GM04504 (cell line): ENCODE measurements around the gene SLX4.

Experiments
- DNase-seq: peaks from one replicate; pipeline ENCODE4 v3.0.0-alpha.2; 2012; ENCODE audit warnings: low read depth

The SLX4 gene

DNA sequence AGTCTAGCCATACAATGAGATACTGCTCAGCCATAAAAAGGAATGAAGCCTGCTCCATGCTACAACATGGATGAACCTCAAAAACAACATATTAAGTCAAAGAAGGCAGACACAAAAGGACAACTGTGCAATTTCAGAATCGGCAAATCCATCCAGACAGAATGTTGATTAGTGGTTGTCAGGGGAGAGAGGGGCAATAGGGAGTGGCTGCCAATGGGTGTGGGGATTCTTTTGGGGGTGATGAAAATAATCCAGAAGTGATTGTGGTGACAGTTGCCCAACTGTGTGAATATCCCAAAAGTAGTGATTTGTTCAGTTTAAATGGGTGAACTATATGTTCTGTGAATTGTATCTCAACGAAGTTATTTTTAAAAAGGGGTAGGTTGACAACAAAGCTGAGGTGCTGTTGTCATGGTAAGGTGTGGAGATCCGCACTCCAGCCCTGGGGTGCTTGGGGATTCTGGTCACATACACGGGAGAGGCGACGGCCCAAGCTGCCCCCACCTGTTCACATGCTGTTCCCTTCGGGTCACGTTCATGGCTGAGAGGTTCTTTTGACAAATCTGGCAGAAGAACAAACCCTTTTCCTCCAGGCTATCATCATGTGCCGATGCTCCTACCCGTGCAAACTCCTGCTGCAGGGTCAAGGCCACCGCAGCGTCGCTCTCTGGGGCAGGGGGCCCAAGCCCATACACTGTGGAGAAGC lies 9.6 kb downstream of the SLX4 start:
- no peak for DNase-seq

DNA sequence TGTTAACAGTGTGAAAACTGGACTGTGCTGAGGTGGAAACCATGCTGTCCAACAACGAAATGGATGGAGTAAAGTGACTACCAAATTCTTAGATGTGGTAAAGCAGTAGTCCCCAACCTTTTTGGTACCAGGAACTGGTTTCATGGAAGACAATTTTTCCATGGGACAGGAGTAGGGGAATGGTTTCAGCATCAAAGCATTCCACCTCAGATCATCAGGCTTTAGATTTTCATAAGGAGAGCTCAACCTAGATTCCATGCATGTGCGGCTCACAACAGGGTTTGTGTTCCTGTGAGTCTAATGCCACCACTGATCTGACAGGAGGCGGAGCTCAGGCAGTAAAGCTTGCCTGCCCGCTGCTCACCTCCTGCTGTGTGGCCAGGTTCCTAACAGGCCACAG lies 11.5 kb downstream of the SLX4 start:
- DNase-seq = no peak

DNA sequence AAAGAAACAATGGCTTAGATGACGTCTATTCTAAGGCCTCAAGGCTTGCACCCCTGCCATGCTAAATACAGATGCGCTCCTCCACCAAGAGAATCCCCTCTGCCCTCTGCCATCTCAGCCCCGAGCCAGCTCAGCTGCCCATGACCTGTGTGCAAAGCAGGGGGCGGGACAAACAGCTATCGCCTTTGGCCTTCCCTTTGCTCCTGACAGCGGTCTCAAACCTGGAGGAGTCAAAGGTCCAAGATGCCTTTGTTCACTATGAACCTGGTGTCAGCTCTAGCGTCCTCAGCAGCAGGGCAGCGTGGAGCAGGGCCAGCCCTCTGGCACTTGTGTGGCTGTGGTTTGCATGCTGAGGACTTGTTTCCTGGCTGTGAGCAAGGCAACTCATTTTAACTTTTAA lies 12.3 kb downstream of the SLX4 start:
- no peak for DNase-seq

DNA sequence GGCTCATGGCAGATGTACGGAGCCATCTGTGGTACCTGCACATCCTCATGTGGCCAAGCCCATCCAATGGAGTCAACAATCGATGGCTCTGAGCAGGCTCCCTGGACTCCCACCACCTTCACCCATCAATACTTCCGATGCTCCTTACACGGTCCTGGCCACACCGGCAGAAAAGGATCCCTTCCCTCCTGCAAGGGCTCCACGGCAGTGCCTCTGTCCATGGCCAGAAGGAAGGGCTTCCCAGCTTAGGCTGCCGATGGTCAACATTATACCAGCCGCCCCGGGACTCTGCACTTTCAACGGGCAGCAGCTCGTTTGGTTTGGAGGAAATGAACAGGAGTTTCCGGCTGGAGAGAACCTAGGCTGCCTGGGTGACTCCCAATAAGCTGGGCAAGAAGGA lies 13.2 kb downstream of the SLX4 start:
- DNase-seq = no peak

DNA sequence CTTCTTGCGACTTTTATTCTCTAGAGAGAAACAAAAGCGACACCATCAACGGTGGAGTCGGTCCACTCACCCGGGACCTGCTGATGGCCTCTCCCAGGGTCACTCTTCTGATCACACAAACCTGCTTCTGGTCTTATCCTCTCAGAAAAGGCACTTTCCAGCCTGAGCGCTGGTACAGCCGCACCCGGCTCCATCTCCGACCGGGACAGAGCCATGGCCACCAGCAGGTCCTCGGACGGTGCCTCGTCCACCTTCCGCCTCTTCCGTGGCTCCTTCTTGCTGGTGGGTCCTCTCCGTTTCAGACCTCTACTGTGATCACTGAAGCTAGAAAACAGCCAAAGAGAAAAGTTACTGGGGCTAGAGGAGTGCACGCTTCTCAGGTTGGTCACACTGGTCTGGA lies 13.7 kb downstream of the SLX4 start:
- DNase-seq = no peak

DNA sequence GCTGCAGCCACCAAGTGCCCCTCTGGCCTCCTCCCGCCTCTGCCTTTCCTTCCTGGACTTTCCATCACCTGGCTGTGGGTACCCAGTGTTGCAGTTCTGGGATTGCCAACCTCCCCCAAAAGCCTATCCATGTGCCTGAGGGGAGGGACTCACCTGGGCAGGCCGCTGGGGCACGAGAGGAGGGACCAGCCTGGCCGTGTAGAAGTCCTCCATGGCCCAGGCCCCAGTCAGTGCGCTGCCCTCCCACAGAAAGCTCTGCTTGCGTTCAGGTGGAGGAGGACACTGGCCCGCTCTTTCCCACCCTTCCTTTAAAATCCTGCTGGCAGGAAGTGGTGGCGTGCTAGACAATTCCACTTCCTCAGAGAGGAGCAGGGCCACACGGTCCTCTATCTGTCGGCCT lies 14.2 kb downstream of the SLX4 start:
- no peak for DNase-seq

DNA sequence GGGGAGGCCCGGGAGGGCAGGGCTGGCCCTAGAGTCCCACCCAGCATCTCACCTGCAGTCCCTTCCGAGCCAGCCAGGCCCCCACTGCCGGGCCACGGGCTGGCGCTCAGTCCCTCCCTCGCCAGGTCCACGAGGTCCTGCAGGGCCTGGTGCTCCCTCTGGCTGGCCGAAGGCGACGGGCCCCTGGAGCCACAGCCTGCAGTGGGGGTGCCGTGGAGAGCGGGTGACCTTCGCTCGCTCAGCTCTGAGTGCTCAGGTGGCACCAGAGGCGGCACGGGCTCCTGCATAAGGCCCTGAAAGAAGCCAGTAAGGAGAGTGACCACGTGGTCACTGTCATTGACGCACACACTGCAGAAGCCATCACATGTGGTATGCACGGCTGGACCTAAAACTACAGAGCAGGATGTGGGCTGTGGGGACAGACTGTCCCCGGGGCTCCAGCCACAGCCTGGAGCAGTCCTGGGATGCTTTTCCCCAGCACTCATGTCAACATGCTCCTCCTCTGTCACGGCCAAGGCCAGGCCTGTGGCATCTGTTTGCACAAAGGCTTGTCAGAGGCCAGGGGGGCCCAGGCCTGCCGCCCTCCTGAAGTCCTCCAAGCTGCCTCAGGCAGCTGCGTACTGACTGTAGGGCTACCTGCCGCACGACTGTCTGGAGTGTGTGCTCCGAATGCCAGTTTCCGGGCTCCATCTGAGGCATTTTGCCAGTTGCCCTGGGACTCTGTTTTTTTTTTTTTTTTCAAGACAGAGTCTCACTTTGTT lies 15.1 kb downstream of the SLX4 start:
- DNase-seq = no peak

DNA sequence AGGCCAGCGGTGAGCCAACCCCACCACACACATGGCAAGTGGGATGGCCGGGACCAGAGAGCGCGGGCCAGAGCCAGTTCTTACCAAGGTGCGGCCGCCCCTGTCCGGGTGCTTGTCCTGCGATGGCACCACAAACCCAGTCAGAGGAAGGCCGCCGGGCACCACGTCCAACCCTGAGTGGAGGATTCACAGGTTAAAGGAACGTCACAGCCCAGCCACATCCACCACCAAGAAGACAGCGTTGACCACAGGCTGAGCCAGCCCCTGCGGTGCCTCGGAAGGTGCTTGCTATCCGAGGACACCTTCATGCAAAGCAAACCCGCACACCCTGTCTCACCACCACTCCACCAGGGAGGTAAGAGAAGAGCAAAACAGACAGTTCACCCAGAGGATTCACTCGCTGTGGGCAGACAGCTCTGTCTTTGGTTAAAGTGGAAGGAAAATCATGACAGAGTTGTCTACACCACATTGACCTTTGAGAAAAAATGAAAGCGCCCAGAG lies 15.8 kb downstream of the SLX4 start:
- no peak for DNase-seq

DNA sequence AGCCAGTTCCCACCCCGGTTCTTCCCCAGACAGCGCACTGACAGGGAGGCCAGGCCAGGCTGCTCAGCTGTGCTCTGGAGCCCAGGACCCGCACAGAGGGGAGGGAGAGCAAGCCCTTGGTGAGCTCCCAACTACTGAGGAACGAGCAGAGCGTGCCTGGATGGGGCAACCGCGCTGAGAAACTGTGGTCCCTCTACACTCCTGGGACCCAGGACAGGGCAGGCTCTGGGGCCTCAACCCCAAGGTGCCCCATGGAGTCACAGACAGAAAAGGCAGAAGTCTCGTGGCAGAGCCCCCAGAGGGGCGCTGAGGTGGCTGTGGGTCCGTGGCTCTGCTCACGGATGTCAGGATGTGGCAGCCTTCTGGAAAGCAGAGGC lies 16.3 kb downstream of the SLX4 start:
- DNase-seq = no peak

DNA sequence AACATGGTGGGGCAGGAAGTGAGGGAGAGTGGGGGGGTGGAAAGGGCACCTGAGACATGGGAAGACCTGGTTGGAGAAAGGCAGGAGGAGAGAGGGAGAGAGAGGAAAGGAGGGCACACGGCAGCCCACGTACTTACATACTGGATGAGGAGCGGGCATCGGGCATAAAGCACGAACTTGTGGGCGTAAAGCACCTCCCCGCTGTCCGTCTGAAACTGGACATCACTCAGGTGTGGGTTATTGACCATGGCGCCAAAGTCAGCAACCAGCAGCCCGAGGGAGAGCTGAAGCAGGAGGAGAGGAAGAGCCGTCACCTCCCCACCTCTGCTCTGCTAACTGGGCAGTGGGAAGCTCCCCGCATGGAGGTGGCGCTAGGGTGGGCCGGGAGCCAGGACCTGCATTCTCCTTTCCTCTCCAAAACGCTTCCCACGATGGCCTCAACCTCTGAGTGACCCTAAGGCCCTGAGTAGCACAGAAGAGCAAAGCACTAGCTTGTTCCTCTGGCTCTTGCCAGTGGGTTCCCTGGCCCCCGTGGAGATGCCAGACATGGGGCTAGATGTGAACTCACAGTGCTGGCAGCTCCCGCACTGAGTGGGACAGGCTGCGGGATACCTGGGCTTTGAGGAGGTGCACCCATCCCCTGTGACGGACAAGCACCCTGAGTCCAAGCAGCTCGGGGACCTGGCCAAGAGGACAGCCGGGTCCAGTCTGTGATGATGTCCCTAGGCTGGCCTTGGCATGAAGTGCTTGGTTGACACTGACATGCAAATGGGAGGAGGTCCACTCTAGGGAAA lies 16.9 kb downstream of the SLX4 start:
- DNase-seq = no peak

DNA sequence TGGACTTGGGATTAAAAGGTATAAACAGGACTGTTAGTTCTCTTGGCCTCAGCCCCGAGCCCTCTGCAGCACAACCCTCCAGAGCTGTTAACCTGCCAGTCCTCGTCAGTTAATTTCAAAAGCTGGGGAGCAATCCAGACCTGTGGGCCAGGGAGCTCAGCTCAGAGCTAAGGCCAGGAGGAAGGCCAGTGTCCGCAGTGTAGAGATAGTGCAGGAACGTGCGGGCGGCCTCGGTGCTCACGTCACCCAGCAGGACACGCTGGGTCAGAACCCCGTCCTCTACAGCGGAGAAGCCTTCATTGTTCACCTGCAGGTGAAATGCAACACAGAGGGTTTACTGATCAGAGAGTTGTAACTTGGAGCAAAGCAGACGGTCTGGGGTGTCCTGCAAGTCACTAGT lies 18.8 kb downstream of the SLX4 start:
- no peak for DNase-seq

DNA sequence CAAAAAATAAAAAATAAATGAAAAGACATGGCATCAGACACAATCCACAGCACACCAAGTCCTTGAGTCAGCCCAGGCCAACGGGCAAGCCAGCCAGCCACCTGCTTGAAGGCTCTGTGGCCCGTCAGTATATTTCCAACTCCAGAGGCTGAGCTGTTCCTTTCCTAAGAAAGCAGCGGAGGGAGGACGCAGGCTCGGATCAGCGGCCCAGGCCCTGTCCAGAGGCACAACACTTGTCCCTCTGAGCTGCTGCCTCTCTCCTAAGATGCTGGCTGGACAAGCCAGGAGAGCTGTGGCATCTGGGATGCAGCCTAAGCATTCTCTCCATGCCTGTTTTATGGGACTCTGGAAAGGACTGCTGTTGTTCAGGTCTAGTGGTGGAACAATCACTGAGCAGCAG lies 19.4 kb downstream of the SLX4 start:
- DNase-seq = no peak

DNA sequence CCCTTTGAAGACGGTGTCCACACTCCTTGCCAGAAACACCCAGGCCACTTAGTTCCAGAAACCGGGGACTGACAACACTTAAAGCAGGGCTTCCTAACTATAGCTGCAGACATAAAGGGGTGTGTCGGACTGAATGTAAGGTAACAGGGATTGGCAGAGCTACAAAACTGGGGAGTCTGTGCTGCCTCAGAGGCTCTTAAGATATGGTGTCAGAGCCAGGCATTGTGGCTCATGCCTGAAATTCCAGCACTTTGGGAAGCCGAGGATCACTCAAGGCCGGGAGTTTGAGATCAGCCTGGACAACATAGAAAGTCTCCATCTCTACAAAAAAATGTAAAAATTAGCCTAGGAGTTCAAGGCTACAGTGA lies 20.0 kb downstream of the SLX4 start:
- DNase-seq = no peak

DNA sequence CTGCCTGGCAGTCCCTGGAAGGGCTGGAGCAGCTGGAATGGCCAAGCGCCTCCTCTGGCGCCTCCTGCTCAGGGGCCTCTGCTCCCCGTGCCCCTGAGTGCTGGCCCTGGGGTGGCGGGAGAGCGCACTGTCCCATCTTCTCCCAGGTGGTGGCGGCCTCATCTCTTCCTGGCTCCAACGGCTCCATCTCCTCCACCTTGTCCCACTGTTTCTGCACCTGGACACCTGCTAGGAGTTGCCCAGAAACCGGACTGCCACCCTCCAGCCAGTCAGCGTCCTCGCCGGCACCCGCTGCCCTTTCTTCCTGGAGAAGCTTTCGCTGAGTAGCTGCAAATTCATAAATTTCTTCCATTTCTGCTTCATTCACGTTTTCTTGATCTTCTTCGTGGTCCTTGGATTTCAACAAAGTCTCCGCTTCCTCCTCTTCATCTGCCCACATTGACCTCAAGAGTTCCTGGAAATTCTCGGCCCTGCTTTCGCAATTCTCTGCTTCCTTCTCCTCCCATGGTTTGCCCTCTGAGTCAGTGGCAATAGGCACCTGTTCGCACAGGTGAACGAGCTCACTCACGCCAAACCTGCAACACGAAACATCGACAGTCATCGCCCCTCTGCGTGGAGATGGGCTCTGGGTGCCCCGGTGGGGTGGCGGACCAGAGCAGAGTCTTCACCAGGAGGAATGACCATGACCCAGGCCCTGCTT lies 20.5 kb downstream of the SLX4 start:
- DNase-seq = no peak

DNA sequence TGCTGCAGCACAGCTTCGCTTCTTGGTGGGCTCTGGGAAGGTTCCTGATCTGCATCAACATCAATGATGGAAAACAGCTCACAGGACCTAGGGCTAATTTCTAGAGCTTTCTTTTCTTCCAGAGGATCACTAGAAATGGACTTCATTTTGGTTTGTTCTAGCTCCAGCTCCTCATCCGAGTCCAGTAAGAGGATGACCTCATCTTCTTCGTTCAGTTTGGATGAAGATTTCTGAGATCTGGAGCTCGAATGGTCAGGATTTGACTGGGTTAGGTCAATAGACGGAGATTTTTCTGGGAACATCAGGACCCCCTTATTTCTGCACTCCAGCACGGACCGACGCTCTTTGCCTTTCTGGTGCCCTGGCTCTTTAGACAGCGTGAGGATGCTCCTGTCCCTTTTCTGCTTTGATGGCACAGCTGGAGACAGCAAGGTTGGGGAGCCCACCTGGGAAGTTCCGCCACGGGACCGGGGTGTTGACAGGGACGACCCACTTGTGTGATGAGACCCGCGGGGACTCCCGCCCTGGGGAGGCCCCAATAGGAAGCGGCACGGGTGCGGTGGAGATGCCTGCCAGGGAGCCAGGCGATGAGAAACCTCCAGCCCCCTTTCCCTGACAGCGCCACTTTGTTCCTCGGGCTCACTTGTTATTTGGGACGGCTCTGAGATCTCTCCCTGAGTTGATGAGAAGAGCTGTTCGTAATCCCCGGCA lies 21.3 kb downstream of the SLX4 start:
- no peak for DNase-seq

DNA sequence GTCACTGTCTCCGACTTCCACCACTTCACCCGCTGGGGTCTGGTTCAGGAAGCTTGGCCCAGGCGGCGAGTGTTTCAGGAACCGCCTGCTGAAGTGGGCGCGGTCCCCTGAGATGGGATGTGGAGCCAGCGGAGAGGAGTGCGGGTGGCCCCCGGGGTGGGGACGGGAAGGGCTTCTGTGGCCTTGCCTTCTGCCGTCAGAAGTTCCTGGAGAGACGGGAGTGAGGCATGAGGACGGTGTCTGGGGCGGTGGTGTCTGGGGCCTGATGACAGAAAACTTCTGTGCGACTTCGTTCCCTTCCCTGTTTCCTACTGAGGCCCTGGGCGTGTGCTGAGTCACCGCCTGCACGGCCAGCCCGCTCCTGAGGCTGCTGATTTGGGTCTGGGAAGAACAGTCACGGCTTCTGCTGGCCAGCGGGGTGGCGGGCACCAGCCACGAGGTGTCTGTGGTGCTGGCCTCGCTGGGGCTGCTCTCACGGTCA lies 21.9 kb downstream of the SLX4 start:
- DNase-seq = no peak

DNA sequence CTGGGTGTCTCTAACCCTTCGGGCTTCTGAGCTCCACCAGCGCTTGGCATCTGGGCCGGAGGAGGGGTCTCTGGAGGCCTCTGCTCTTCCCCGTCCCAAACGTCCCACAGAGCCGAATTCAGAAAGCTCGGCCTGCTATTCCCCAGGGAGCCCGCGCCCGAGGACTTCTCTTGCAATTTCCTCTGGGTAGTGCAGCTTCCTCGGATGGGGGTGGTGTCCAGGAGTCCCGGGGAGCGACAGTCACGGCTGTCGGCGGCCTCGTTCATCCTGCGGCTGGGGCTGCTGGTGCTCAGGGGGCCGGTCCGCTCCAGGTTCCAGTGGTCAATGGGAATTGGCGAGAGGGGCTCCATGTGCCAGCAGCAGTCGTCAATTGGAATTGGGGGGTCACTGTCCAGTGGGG lies 22.4 kb downstream of the SLX4 start:
- DNase-seq = no peak

DNA sequence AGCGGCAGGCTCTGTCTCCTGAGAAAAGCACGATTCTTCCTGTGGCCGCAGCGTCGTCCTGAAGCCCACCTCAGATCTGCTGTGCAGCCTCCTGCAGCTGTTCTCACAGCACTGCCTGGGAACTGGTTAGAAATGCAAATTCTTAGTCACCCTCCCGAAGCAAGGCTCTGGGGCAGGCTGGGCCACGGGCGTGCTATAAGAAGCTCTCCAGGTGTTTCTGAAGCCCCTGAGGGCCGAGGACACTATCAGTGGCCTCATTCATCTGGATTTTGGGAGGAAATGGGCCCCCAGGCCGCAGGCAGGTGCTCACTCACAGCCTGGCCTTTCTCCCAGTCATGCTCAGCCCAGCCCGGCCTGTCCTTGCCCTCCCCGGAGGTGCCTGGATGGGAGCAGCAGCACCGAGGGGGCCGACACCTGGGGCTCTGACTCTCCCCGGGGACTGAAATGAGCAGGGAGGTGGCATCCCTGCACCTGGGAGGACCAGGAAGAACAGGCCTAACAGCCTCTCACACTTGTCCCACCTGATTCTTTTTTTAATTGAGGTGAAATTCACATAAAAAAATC lies 23.8 kb downstream of the SLX4 start:
- no peak for DNase-seq

DNA sequence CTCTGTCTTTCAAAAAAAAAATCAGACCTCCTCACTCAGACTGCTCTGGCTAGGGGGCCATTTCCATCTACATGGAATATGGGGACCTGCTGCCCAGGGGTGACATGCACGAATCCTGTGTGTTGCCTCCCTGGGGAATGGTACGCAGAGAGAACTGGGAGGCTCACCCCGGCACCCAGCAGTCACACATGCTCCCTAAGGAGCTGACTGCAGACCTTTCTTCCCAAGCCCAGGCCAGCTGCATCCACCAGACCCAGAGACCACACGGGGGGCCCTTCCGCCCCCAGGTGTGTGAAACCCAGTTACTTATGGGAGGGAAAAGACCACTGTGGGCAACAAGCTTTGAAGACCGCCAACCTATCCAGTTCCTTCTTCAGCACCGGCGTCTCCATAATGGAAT lies 27.0 kb downstream of the SLX4 start:
- DNase-seq = no peak

DNA sequence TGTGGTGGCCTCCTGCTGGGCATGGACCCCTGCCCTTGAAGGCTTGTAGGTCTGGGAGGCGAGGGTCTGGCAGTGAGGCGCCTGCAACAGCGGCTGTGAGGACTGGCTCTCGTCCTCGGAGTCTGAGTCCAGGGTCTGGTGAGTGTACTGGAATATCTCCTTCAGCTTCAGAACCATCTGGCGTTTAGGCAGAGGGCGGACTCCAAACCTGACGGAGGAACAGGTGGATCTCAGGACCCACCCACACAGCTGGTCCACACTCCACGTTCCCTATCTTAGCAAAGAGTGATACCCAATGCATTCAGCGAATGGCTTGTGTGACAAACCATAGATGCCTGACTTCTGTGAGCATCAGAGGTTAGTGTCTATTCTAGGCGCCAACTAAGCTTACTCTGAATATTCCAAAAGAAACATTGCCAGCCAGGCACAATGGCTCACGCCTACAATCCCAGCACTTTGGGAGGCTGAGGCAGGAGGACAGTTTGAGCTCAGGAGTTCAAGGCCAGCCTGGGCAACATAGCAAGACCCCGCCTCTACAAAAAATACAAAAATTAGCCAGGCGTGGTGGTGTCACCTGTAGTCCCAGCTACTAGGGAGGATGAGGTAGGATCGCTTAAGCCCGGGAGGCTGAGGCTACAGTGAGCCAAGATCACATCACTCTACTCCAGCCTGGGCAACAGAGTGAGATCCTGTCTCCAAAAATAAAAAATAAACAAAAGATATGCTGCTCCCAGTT lies 27.9 kb downstream of the SLX4 start:
- no peak for DNase-seq
